PC-9 (cell line): ENCODE results near the gene LRCH4. TPM values are rescaled to one million over a fixed set of nuclear protein-coding genes. Genes with fewer than 3 reads are reported as not detected.
"Not testable (repeated sequence)": the region's sequence is repeated elsewhere in the genome, so short reads cannot be mapped to it uniquely, and the experiment has no call there.

Experiments
- BruUV-seq: library from RNA; stranded (reverse); fragments of 400-500 nt; replicated peaks from 2 replicates; lab custom pipeline; 2021; lab: Mats Ljungman, UMichigan
- CTCF ChIA-PET: fragments of 300-600 bp; sonication (Branson Sonifier 250); formaldehyde crosslinking; loops from one replicate; lab custom pipeline; 2022; ENCODE audit warnings: antibody characterized with exemption; lab: Charles Lee
- POLR2A ChIA-PET: fragments of 300-600 bp; sonication (Branson Sonifier 250); formaldehyde crosslinking; loops from one replicate; lab custom pipeline; 2022; ENCODE audit warnings: antibody characterized with exemption; ENCODE audit not compliant: unreplicated experiment; lab: Charles Lee
- DNase-seq, 2 experiments: peaks; one replicate each; pipeline versions ENCODE4 v3.0.0 to v3.0.0-alpha.2; 2015 to 2022; ENCODE audit warnings: mixed read lengths in 1 of 2
- H2AFZ ChIP-seq: fragments of 200-600 bp; sonication (generic); 2 replicates; pipeline ENCODE4 v1.8.1; 2017; ENCODE audit warnings: antibody characterized with exemption
- H3F3A ChIP-seq: fragments of 200-600 bp; sonication (generic); 2 replicates; pipeline ENCODE4 v1.8.1; 2017; ENCODE audit warnings: antibody characterized with exemption, mild to moderate bottlenecking, low read depth; ENCODE audit not compliant: insufficient read depth
- H3K27ac ChIP-seq: fragments of 200-600 bp; sonication (generic); 2 replicates; pipeline ENCODE4 v1.6.1; 2016; ENCODE audit warnings: mixed run types
- H3K27me3 ChIP-seq: fragments of 200-600 bp; sonication (generic); 2 replicates; pipeline ENCODE4 v1.6.1; 2016; ENCODE audit warnings: low read depth, mixed run types; ENCODE audit not compliant: insufficient read depth
- H3K36me3 ChIP-seq: fragments of 200-600 bp; sonication (generic); 2 replicates; pipeline ENCODE4 v1.6.1; 2016; ENCODE audit warnings: low read depth, mixed run types
- H3K4me1 ChIP-seq: fragments of 200-600 bp; sonication (generic); replicated peaks from 2 replicates; pipeline ENCODE4 v1.6.1; 2016; ENCODE audit warnings: mixed run types; ENCODE audit not compliant: insufficient read depth
- H3K4me2 ChIP-seq: fragments of 200-600 bp; sonication (generic); 2 replicates; pipeline ENCODE4 v1.6.1; 2017; ENCODE audit warnings: mixed run types
- H3K4me3 ChIP-seq: fragments of 200-600 bp; sonication (generic); 2 replicates; pipeline ENCODE4 v1.6.1; 2016; ENCODE audit warnings: mixed run types
- H3K79me2 ChIP-seq: fragments of 200-600 bp; sonication (generic); 2 replicates; pipeline ENCODE4 v1.6.1; 2017; ENCODE audit warnings: low read depth, mixed run types
- H3K9me2 ChIP-seq: fragments of 200-600 bp; sonication (generic); 2 replicates; pipeline ENCODE4 v1.8.1; 2017; ENCODE audit warnings: mild to moderate bottlenecking; ENCODE audit not compliant: insufficient read depth
- H3K9me3 ChIP-seq: fragments of 200-600 bp; sonication (generic); 2 replicates; pipeline ENCODE4 v1.8.1; 2016; ENCODE audit warnings: low read depth; ENCODE audit not compliant: insufficient read depth
- H4K20me1 ChIP-seq: fragments of 200-600 bp; sonication (generic); 2 replicates; pipeline ENCODE4 v1.8.1; 2017; ENCODE audit not compliant: insufficient read depth
- EZH2 ChIP-seq: fragments of 200-600 bp; sonication (generic); IDR thresholded peaks from 2 replicates; pipeline ENCODE4 v1.8.0; 2017; ENCODE audit warnings: antibody characterized with exemption, low read depth
- intact Hi-C: fragments of 100-400 bp; cut with micrococcal nuclease; formaldehyde crosslinking; loops from one replicate; pipeline ENCODE4 v1.10.0; 2022; ENCODE audit not compliant: unreplicated experiment
- total RNA-seq: library from RNA; stranded (reverse); gene quantifications from 2 replicates; pipeline ENCODE4 v1.2.3, GENCODE V29; 2021
- TF ChIP-seq, protein P1 (sequence below): fragments of 200-600 bp; sonication (generic); conservative IDR thresholded peaks from 2 replicates; pipeline ENCODE4 v1.6.1; 2017; ENCODE audit warnings: mixed run types, antibody characterized with exemption, mild to moderate bottlenecking, moderate library complexity

Gene LRCH4
- total RNA-seq, 1 experiment from 2014 or later = 89.6 TPM

- POLR2A ChIA-PET = interaction anchor here (0.7 kb wide), 1 partner anchor 1262 kb away, joined by 13 read pairs; no protein-coding TSS in a partner anchor
Measured at GRCh38 chr7:100535982-100536381, 49.9 kb downstream of the LRCH4 start.

GRCh38 chr7:100532165-100533022, 53.5 kb downstream of the LRCH4 start:
- H3K9me2 ChIP-seq = no peaks in the 10 kb centered on the region
- H3K27me3 ChIP-seq = no peaks in the 10 kb centered on the region
- no TSS peak for BruUV-seq
- ChIA-PET CTCF (no interaction called here), POLR2A (no interaction called here)
- no peaks in the 10 kb centered on the region for H3K9me3 ChIP-seq
- no peak overlapping the region for H3K4me2 ChIP-seq
- no peak overlapping the region for H3K27ac ChIP-seq
- no peak for DNase-seq
- TF ChIP-seq, protein P1, sequence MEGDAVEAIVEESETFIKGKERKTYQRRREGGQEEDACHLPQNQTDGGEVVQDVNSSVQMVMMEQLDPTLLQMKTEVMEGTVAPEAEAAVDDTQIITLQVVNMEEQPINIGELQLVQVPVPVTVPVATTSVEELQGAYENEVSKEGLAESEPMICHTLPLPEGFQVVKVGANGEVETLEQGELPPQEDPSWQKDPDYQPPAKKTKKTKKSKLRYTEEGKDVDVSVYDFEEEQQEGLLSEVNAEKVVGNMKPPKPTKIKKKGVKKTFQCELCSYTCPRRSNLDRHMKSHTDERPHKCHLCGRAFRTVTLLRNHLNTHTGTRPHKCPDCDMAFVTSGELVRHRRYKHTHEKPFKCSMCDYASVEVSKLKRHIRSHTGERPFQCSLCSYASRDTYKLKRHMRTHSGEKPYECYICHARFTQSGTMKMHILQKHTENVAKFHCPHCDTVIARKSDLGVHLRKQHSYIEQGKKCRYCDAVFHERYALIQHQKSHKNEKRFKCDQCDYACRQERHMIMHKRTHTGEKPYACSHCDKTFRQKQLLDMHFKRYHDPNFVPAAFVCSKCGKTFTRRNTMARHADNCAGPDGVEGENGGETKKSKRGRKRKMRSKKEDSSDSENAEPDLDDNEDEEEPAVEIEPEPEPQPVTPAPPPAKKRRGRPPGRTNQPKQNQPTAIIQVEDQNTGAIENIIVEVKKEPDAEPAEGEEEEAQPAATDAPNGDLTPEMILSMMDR = no peak
- TF ChIP-seq EZH2 = no peak
- H3K4me1 ChIP-seq = no peaks in the 10 kb centered on the region
- no peak overlapping the region for H3K4me3 ChIP-seq
- H3K79me2 ChIP-seq = no peaks in the 10 kb centered on the region
- H3K36me3 ChIP-seq = no peaks in the 10 kb centered on the region
- intact Hi-C loops = no loop called here
- peaks cover 6% of the 10 kb centered on the region; the same call in 1 of the 2 replicates for H3F3A ChIP-seq
- H4K20me1 ChIP-seq = no peaks in the 10 kb centered on the region
- no peak overlapping the region for H2AFZ ChIP-seq

More at GRCh38 chr7:100535982-100536381, 49.9 kb downstream of the LRCH4 start:
- CTCF ChIA-PET, H3K9me3 ChIP-seq, H3K27me3 ChIP-seq, H3K36me3 ChIP-seq, H3K9me2 ChIP-seq, DNase-seq, H4K20me1 ChIP-seq, H3K27ac ChIP-seq, H2AFZ ChIP-seq, intact Hi-C loops, BruUV-seq, H3K4me2 ChIP-seq, H3K4me3 ChIP-seq, H3F3A ChIP-seq: not testable (repeated sequence)
- H3K4me1 ChIP-seq = peaks cover 16% of the 10 kb centered on the region
- H3K79me2 ChIP-seq = peaks cover 14% of the 10 kb centered on the region

- H3K9me2 ChIP-seq, H3K9me3 ChIP-seq, intact Hi-C loops, DNase-seq, H3K4me2 ChIP-seq, H2AFZ ChIP-seq, H3K4me3 ChIP-seq, H3K27ac ChIP-seq, H3K4me1 ChIP-seq, BruUV-seq, H4K20me1 ChIP-seq, H3K79me2 ChIP-seq, H3K36me3 ChIP-seq, H3K27me3 ChIP-seq: not testable (repeated sequence)
- ChIA-PET CTCF (interaction anchor here (0.6 kb wide), 1 partner anchor 40 kb away, joined by 3 read pairs; no protein-coding TSS in a partner anchor), POLR2A (interaction anchor here (1.0 kb wide), 1 partner anchor 39 kb away, joined by 6 read pairs; no protein-coding TSS in a partner anchor)
- peaks cover 11% of the 10 kb centered on the region; the same call in 1 of the 2 replicates for H3F3A ChIP-seq
Measured at GRCh38 chr7:100528108-100528866, 57.6 kb downstream of the LRCH4 start.

Other genes starting within 250 kb of the LRCH4 start
- gene PILRB, start 228.0 kb downstream of the LRCH4 start, total RNA-seq = 119 and 121 TPM in 2 replicates
- 1.5 and 2.8 TPM in 2 replicates for gene PILRA, start 212.6 kb downstream of the LRCH4 start, total RNA-seq
- 7.4 TPM in 2 replicates for gene ZCWPW1, start 157.4 kb downstream of the LRCH4 start, total RNA-seq
- gene MEPCE, start 156.3 kb downstream of the LRCH4 start, total RNA-seq = 62.6 and 70.3 TPM in 2 replicates
- gene PPP1R35, start 149.6 kb downstream of the LRCH4 start, total RNA-seq = 49.1 and 67.6 TPM in 2 replicates
- gene SPACDR, start 121.9 kb downstream of the LRCH4 start, total RNA-seq = 1.4 and 4.2 TPM in 2 replicates
- gene TSC22D4, start 106.9 kb downstream of the LRCH4 start, total RNA-seq = 68.8 and 79.8 TPM in 2 replicates
- 1.3 and 1.9 TPM in 2 replicates for gene NYAP1, start 102.2 kb downstream of the LRCH4 start, total RNA-seq
- gene AGFG2, start 46.9 kb downstream of the LRCH4 start, total RNA-seq = 30.4 and 35.2 TPM in 2 replicates
- gene SAP25, start 12.2 kb downstream of the LRCH4 start, total RNA-seq = 11.0 and 15.3 TPM in 2 replicates
- 2.7 and 4.6 TPM in 2 replicates for gene FBXO24, start 199 bp upstream of the LRCH4 start, total RNA-seq
- 25.1 and 35.2 TPM in 2 replicates for gene PCOLCE, start 16.2 kb upstream of the LRCH4 start, total RNA-seq
- 38.1 and 38.8 TPM in 2 replicates for gene MOSPD3, start 26.4 kb upstream of the LRCH4 start, total RNA-seq
- 4.8 and 6.2 TPM in 2 replicates for gene TFR2, start 55.4 kb upstream of the LRCH4 start, total RNA-seq
- not detected in 2 replicates for gene ACTL6B, start 70.3 kb upstream of the LRCH4 start, total RNA-seq
- gene GNB2, start 87.6 kb upstream of the LRCH4 start, total RNA-seq = 299 and 326 TPM in 2 replicates
- gene GIGYF1, start 108.1 kb upstream of the LRCH4 start, total RNA-seq = 55.1 and 64.2 TPM in 2 replicates
- gene POP7, start 120.0 kb upstream of the LRCH4 start, total RNA-seq = 59.4 and 62.7 TPM in 2 replicates
- gene EPO, start 134.3 kb upstream of the LRCH4 start, total RNA-seq = 0.30 and 0.44 TPM in 2 replicates
- gene ZAN, start 147.5 kb upstream of the LRCH4 start, total RNA-seq = not detected in 2 replicates
- gene EPHB4, start 241.4 kb upstream of the LRCH4 start, total RNA-seq = 79.4 and 94.6 TPM in 2 replicates